Omental fat pad (tissue), 4 donors: ENCODE results near the gene NEMP1. TPM values are rescaled to one million over a fixed set of nuclear protein-coding genes. Genes with fewer than 3 reads are reported as not detected.

Source experiments
- ATAC-seq: fragments of 150-250 bp; one replicate; pipeline ENCODE4 v1.9.1; 2016; ENCODE audit warnings: mild to moderate bottlenecking, moderate library complexity; ENCODE audit not compliant: low FRiP score
- DNase-seq: peaks from one replicate; pipeline ENCODE4 v3.0.0-alpha.2; 2019; ENCODE audit warnings: low spot score
- total RNA-seq, 4 donors: library from RNA; depleted of rRNA; stranded (reverse); fragments of >200 nt; gene quantifications; one replicate each; pipeline ENCODE4 v1.1.0, GENCODE V29; 2016
- TF ChIP-seq, protein P1 (sequence below), 3 donors: fragments of 450-650 bp; IDR thresholded peaks; one replicate each; pipeline ENCODE4 v1.5.1; 2016 to 2017; ENCODE audit warnings: antibody characterized with exemption in 3 of 3, mild to moderate bottlenecking in 3 of 3, moderate library complexity in 2 of 3

NEMP1 gene
- total RNA-seq, 4 donors from 2014 or later: 4.6 to 9.8 (median 5.9) TPM

DNA sequence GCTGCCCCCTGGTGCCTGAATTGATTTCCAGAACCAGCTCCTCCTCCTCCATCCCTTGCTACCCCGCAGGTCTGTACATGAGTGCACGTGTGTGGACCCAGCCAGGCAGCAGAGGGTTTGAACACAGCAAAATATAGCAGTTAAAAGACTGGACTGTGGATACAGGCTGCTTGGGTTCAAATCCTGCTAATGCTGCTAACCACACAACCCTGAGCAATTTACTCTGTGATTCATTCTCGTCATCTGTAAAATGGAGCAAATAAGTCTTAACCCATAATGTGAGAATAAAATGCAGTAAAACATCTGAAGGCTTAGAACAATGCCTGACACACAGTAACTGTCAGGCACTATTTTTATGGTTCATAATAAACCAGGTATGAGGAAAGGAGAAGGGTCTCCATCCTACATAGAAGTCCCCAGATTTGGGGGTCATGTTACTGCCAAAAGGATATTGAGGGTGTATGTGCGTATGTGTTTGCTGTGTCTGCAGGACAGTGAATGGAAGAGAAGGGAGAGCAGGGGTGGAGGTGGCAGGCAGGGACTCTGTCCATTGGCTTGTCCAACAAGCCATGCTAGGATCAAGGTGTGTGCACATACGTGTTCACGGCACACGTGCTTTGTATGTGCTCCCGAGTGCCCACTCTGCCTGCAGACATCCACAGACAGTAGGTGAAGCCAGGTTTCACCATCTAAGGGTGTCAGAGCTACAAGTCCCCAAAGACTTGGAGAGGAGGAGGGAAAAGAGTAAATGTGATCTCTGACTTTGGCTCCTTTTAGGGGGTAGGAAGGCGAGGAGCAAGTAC, 34.1 kb upstream of the NEMP1 start:
- TF ChIP-seq, protein P1, sequence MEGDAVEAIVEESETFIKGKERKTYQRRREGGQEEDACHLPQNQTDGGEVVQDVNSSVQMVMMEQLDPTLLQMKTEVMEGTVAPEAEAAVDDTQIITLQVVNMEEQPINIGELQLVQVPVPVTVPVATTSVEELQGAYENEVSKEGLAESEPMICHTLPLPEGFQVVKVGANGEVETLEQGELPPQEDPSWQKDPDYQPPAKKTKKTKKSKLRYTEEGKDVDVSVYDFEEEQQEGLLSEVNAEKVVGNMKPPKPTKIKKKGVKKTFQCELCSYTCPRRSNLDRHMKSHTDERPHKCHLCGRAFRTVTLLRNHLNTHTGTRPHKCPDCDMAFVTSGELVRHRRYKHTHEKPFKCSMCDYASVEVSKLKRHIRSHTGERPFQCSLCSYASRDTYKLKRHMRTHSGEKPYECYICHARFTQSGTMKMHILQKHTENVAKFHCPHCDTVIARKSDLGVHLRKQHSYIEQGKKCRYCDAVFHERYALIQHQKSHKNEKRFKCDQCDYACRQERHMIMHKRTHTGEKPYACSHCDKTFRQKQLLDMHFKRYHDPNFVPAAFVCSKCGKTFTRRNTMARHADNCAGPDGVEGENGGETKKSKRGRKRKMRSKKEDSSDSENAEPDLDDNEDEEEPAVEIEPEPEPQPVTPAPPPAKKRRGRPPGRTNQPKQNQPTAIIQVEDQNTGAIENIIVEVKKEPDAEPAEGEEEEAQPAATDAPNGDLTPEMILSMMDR (IDR thresholded peaks at IDR 0.05): no peak
- ATAC-seq (no peak), DNase-seq (no peak)

DNA sequence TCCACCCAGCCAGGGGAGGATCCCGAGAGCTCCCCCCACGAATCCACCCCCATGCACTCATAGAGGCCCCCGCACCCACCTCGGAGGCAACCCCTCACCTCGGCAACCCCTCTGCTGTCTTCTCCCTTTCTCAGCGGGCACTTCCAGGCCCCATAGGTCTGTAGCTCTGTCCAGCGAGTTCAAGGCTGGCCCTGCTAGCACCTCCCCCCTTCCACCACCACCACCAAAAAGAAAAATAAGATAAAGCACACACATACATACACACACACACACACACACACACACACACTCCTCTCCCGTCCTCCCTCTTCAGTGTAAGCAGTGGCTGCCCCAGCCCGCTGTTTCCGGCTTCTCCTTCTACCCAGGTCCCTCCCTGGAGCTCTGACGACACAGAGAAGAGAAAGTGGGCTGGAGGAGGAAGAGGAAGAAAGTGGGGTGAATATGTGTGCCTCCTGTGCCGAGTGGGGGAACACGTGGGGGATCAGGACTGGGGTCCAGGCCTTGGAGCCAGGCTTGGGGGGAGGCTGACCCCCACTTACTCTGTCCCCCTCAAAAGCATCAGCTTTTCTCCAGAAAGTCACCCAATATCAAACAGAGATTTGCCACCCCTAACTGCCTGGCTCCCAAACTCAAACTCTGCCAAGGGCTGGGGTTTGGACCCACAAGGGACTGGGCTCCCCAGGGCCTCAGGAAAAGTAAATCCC, 32.6 kb upstream of the NEMP1 start, which contains the start of gene STAT6:
Gene STAT6, minus strand, starts transcription at position 332 of the 704 bp plus-strand sequence. CDS start 3,084 bp downstream, outside the sequence.
- TF ChIP-seq, protein P1 (IDR thresholded peaks at IDR 0.05): no peak
- peak; percentile 62 for DNase-seq
- ATAC-seq: peak; percentile 50

GRCh38 chr12:57110104-57111030, 31.8 kb upstream of the NEMP1 start:
- DNase-seq (no peak), ATAC-seq (peak; percentile 24)
- TF ChIP-seq, protein P1 (IDR thresholded peaks at IDR 0.05): no peak

DNA sequence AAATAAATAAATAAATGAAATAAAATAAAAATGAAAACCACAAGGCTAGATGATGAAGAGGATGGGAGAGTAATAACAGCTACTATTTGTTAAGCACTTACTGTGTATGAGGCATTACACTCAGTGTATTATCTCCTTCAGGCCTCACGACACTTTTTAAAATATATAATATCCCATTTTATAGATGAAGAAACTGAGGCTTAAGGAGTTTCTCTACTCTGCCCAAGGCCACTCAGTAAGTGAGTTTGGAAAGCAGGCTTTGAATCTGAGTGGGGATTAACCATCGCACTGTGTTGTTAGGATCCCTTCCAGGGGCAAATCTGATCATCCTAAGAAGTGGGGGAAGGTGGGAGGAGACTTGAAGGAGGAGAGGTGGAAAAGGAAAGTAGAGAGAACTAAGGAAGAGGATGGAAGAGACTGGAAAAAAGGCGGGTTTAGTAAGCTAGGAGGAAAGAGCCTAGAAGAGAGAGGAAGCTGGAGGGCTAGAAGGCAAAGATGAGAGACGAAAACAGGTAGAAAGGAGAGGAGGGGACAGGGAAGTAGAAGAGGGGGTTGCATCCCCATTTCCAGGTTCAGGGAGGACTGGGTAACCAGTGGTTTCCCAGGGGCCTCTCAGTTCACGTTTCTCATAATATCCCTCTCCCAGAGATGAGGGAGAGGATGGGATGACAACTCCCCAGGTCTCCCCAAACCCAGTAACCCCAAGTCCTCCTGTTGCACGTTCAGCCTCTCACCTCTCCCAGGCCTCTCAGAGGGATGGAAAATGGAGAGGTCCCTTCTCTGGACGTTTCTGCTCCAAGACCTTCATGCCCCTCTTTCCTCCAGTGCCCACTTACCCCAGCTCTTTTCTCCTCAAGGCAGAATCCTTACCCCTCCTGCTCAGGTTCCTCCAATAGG, 30.9 kb upstream of the NEMP1 start:
- DNase-seq (no peak), ATAC-seq (no peak)
- TF ChIP-seq, protein P1 (IDR thresholded peaks at IDR 0.05): no peak

GRCh38 chr12:57107456-57108155, 29.0 kb upstream of the NEMP1 start:
- TF ChIP-seq, protein P1 (IDR thresholded peaks at IDR 0.05): no peak
- no peak for ATAC-seq
- no peak for DNase-seq
